HG03439 (cell line): ENCODE measurements around the gene CDHR2.
"Not testable (repeated sequence)": the region's sequence is repeated elsewhere in the genome, so short reads cannot be mapped to it uniquely, and the experiment has no call there.

Source experiments
- ATAC-seq: cut with Tn5 transposase; IDR thresholded peaks from one replicate; pipeline ENCODE4 v1.9.1; 2021; ENCODE audit warnings: mild to moderate bottlenecking, moderate library complexity; ENCODE audit not compliant: unreplicated experiment

The CDHR2 gene

GRCh38 chr5:176568657-176569056 lies 19.5 kb downstream of the CDHR2 start:
- ATAC-seq, result no peak

GRCh38 chr5:176570044-176570443 lies 20.9 kb downstream of the CDHR2 start:
- no peak for ATAC-seq

- peak; percentile 76 for ATAC-seq
Observed at GRCh38 chr5:176573564-176574296, 24.6 kb downstream of the CDHR2 start.

- no peak for ATAC-seq
Observed at GRCh38 chr5:176574297-176574591, 25.1 kb downstream of the CDHR2 start.

- ATAC-seq, result no peak
Observed at GRCh38 chr5:176575066-176575465, 25.9 kb downstream of the CDHR2 start.

GRCh38 chr5:176575488-176576422 lies 26.6 kb downstream of the CDHR2 start:
- ATAC-seq, result no peak

- no peak for ATAC-seq
Observed at GRCh38 chr5:176577312-176578176, 28.4 kb downstream of the CDHR2 start.

GRCh38 chr5:176578391-176578808 lies 29.3 kb downstream of the CDHR2 start:
- no peak for ATAC-seq

- no peak for ATAC-seq
Observed at GRCh38 chr5:176579323-176579722, 30.2 kb downstream of the CDHR2 start.

- no peak for ATAC-seq
Observed at GRCh38 chr5:176581361-176581760, 32.2 kb downstream of the CDHR2 start.

- no peak for ATAC-seq
Observed at GRCh38 chr5:176583076-176583475, 33.9 kb downstream of the CDHR2 start.

- no peak for ATAC-seq
Observed at GRCh38 chr5:176587398-176587797, 38.3 kb downstream of the CDHR2 start.

- no peak for ATAC-seq
Observed at GRCh38 chr5:176588297-176588696, 39.2 kb downstream of the CDHR2 start.

- ATAC-seq, result no peak
Observed at GRCh38 chr5:176589039-176589769, 40.1 kb downstream of the CDHR2 start.

- ATAC-seq, result no peak
Observed at GRCh38 chr5:176590035-176590717, 41.0 kb downstream of the CDHR2 start.

- not testable (repeated sequence) for ATAC-seq
Observed at GRCh38 chr5:176591667-176592066, 42.5 kb downstream of the CDHR2 start.

GRCh38 chr5:176592573-176592972 lies 43.4 kb downstream of the CDHR2 start:
- ATAC-seq, result no peak

GRCh38 chr5:176593273-176593869 lies 44.2 kb downstream of the CDHR2 start:
- ATAC-seq, result no peak

- no peak for ATAC-seq
Observed at GRCh38 chr5:176594554-176594953, 45.4 kb downstream of the CDHR2 start.
